GM18520 (cell line): ENCODE data around the gene OOSP2.
"Not testable (repeated sequence)": the region's sequence is repeated elsewhere in the genome, so short reads cannot be mapped to it uniquely, and the experiment has no call there.

Experiments
- ATAC-seq: cut with Tn5 transposase; IDR thresholded peaks from one replicate; pipeline ENCODE4 v1.9.1; 2021; ENCODE audit not compliant: unreplicated experiment

The OOSP2 gene, protein sequence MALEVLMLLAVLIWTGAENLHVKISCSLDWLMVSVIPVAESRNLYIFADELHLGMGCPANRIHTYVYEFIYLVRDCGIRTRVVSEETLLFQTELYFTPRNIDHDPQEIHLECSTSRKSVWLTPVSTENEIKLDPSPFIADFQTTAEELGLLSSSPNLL

DNA sequence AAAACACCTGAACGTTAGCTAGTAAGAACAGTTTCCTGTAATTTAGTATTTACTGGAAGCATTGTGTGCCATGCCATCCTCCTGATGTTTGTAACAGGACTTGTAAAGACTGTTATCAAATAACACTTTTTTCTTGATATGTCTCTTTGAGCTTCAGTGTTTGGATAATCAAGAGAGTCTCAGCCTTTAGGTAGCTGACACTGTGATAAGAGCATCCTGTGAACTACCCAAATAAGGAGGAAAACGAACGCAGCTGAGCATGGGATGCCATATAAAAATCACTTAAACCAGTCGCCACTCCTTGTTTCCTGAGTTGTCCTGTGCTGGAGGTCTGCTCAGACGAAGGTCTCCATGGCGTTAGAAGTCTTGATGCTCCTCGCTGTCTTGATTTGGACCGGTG, at the start of gene OOSP2:
Gene OOSP2, plus strand, starts transcription at position 301 of the 400 bp plus-strand sequence. Its CDS starts 51 bp downstream, at position 352.
- no peak for ATAC-seq

DNA sequence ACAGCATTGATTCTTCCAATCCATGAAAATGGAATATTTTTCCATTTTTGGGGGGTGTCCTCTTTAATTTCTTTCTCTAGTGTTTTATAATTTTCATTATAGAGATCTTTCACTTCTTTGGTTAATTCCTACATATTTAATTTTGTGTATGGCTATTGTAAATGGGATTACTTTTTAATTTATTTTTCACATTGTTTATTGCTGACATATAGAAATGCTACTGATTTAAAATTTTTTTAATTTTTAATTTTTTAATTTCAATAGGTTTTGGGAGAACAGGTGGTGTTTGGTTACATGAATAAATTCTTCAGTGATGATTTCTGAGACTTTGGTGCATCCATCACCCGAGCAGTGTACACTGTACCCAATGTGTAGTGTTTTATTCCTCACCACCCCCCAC, 49.8 kb upstream of the OOSP2 start:
- ATAC-seq = no peak

DNA sequence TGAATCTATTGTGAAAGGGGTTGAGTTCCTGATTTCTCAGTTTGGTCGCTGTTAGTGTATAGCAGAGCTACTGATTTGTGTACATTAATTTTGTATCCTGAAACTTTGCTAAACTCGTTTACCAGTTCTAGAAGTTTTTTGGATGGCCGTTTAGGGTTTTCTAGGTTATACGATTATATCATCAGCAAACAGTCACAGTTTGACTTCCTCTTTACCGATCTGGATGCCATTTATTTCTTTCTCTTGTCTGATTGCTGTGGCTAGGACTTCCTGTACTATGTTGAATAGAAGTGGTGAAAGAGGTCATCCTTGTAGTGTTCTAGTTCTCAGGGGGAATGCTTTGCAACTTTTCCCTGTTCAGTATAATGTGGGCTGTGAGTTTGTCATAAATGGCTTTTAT, 47.8 kb upstream of the OOSP2 start:
- ATAC-seq = no peak

DNA sequence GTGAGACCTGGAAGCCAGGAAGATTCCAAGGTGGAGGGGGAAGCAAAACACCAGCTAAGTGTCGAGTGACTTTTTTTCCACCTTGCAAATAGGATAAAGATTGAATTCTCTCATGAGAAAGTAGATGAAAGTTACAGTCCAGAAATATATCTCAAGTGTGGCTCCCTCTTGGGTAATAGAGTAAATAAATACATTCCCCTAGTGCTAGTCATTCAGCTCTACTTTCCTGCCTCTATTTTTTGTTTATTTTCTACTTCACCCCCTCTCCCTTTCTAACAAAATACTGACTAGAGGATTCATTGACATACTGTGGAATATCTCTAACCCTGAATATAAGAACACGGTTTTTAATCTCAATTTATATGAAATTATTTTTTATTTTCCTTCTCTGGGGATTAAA, 42.4 kb upstream of the OOSP2 start:
- ATAC-seq = no peak

DNA sequence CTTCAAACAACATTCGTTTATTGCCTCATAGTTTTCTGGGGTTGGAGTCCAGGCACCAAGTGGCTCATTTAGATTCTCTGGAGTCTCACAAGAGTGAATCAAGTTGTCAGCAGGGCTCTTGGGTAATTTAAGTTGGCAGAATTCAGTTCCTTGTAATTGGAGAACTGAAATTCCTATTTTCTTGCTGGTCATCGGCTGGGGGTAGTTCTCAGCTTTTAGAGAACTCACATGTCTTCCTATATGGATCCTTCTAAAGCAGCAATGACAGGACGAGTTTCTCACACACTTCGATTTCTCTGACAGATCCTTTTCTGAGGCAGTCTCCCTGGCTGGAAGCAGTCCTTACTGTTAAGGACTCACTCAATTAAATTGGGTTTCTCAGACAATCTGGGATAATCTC, 40.5 kb upstream of the OOSP2 start:
- ATAC-seq = no peak

DNA sequence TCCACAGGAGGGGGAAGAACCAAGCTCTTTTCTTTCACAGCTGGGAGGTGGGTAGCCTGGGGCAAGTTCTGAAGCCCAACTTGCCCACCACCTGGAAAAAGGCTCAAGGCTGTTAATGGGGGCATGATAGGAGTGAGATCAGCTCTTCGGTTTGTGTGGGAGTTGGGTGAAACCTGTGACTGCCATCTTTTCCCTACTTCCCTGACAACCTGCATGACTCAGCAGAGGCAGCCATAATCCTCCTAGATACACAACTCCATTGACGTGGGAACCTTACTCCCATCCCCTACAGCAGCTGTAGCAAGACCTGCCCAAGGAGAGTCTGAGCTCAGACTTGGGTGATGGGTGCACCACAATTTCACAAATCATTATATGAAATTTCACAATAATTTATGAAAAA, 36.5 kb upstream of the OOSP2 start:
- ATAC-seq = no peak

DNA sequence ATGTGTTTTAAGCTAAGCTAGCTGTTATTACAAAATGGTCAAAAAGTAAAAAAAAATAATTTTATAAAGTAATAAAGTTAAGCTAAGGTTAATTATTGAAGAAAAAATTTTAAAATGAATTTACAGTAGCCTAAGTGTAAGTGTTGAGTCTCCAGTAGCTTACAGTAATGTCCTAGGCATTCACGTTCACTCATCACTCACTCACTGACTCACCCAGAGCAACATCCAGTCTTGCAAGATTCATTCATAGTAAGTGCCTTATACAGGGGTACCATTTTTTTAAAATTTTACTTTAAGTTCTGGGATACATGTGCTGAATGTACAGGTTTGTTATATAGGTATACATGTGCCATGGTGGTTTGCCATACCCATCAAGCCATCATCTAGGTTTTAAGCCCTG, 34.8 kb upstream of the OOSP2 start:
- no peak for ATAC-seq

DNA sequence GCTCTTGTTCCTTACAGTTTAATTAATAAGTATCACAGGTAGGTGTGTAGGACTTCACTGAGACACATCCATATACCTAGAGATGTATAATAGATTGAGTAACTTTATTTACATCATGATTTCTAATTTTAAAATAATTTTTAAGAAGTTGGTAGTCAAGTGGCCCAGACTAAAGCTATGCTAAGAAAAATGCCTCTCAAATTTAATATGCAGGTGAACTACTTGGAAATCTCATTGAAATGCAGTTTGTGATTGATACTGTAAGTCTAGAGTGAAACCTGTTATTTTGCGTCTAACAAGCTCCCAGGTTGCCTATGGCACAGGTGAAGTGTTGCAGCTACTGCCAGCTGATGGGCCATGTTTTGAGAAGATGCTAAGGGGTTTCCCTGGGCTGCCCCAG, 23.3 kb upstream of the OOSP2 start, which contains the start of gene OOSP4B:
Gene OOSP4B, plus strand, starts transcription at position 301 of the 400 bp plus-strand sequence.
- ATAC-seq = no peak

DNA sequence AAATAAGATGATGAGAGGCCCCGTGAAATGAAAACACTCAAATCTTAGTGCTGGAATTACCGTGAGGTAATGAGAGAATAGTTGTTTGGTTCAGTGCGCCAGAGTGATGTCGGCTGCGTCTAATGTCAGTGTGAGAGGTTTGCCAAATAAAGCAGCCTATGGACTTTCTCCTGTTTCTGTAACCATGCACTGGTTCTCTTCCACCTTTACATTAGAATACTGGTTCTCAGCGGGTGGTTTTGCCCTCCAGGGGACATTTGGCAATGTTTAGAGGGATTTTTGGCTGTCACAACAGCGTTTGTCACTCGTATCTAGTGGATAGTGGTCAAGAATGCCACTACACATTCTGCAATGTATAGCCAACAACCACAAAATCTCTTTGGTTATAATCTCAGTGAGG, 22.2 kb upstream of the OOSP2 start:
- ATAC-seq = no peak

DNA sequence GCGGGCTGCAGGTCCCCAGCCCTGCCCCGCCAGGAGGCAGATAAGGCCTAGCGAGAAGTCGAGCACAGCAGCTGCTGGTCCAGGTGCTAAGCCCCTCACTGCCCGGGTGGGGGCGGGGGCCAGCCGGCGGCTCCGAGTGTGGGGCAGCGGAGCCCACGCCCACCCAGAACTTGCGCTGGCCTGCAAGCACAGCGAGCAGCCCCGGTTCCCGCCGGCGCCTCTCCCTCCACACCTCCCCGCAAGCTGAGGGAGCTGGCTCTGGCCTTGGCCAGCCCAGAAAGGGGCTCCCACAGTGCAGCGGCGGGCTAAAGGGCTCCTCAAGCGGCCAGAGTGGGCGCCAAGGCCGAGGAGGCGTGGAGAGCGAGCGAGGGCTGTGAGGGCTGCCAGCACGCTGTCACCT, 19.8 kb upstream of the OOSP2 start:
- not testable (repeated sequence) for ATAC-seq

DNA sequence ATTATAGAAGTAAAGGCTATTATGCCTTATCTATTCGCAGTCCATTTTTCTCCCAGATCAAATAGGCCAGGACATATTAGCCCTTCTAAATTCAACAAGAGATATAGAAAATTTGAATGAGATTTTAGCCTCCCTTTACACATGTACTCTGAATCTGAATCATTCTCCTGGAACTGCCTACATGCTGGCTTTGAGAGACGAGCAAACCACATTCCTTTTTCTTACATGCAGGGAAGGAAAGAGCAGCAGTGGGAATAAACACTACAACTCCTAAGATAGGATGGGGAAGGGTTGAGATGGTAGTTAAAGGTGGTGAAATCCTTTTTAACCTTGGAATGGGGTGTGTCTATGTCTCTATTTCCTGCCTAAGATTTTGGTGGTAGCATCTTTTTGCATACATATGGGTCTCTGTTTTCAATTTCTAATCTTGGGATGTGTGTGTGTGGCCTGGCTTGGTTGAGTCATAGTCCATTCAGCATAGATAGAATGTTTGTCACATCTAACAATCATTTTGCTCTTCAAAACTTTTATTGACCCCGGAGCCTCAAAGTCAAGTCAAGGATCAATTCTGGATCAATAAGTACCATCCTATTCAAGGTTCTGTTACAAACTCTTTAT, 11.1 kb upstream of the OOSP2 start:
- ATAC-seq = no peak

DNA sequence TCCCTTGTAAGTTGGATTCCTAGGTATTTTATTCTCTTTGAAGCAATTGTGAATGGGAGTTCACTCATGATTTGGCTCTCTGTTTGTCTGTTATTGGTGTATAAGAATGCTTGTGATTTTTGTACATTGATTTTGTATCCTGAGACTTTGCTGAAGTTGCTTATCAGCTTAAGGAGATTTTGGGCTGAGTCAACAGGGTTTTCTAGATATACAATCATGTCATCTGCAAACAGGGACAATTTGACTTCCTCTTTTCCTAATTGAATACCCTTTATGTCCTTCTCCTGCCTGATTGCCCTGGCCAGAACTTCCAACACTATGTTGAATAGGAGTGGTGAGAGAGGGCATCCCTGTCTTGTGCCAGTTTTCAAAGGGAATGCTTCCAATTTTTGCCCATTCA, 10.2 kb downstream of the OOSP2 start:
- not testable (repeated sequence) for ATAC-seq

DNA sequence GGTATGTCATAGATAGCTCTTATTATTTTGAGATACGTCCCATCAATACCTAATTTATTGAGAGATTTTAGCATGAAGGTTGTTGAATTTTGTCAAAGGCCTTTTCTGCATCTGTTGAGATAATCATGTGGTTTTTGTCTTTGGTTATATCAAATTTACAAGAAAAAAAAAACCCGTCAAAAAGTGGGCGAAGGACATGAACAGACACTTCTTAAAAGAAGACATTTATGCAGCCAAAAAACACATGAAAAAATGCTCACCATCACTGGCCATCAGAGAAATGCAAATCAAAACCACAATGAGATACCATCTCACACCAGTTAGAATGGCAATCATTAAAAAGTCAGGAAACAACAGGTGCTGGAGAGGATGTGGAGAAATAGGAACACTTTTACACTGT, 10.6 kb downstream of the OOSP2 start:
- not testable (repeated sequence) for ATAC-seq

DNA sequence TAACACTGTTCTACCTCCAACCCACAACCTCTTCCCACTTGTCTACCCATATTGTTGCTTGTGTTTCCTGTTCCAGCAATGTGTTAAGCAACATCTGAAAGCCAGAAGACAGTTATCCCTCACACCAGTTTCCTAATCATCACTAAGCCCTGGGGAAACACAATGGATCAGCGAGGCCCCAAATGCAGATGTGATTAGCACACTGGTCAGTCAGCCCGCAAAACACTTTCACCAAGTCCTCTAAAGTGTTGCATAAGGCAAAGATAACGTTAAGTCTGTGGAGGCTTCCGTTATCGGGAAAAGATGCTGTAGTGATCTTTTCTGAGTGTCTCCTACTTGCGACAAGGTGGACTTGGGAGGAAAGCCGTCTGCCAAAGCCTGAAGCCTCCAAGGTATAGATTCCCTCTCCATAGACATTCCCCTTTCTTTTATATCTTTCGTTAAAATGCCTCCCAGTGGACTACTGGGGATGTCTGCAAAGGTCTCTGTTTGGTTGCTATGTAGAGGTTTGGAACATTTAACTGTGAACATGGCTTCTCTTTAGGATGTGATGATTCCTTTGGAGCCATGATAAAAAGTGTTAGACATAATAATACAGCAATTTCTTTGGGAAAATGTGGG, 16.2 kb downstream of the OOSP2 start, which contains the start of gene MS4A3:
Gene MS4A3, plus strand, starts transcription at position 317 of the 621 bp plus-strand sequence. CDS start 4,496 bp downstream, outside the sequence.
- ATAC-seq = no peak

DNA sequence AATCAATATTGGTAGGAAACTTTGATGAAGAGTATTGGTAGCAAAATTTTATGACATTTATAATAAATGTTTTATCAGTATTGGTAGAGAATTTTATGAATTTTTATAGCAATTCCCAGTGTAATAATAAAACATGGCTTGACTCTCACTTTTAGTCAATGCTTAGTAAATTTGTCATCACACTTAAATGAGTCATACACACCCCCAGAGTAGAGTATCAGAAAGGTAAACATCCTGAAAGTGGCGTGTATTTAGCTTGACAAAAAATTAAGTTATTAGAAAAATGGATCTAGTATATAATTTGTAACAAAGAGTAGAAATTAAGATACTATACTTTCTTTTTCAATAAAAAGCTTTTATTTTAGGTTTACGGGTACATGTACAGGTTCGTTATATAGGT, 18.8 kb downstream of the OOSP2 start:
- no peak for ATAC-seq

DNA sequence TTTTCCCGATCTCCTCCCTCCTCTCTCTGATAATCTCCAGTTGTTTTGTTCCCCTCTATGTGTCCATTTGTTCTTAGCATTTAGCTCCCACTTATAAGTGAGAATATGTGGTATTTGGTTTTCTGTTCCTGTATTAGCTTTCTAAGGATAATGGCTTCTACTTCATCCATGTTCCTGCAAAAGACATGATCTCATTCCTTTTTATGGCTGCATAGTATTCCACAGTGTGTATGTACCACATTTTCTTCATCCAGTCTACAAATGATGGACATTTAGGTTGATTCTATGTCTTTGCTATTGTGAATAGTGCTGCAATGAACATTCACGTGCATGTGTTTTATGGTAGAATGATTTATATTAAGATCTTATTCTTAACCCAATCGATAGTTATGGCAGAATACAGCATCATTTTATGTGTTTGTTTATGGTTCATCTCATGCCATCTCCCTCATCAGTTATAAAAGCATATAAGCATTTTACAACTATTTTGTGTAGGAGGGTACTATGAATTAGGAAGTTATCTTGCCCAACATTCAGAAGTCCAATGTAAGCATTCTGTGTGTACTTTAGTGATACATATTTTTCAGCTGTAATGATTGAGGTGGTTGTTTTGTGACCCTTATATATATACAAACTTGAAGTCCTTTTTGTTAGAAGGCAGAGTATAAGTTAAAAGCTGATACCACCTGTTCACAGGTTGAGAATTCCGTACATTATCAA, 19.5 kb downstream of the OOSP2 start:
- no peak for ATAC-seq

DNA sequence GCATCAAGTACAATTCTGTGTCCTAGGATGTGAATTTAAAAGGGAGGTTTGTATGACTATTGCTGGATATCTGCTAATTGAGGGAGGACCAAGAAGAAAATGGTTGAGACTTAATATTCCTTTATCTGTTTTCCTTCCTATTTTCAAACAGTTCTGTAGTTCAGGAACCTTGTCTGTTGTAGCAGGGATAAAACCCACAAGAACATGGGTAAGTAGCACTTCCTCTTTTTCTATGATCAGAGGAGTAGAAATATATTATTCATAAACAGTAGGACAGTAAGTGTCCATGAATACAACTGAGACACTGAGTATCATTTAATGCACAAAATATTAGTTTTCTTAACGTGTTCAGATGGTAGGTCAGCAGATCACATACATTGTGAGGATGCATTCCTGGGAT, 23.9 kb downstream of the OOSP2 start:
- ATAC-seq = no peak

DNA sequence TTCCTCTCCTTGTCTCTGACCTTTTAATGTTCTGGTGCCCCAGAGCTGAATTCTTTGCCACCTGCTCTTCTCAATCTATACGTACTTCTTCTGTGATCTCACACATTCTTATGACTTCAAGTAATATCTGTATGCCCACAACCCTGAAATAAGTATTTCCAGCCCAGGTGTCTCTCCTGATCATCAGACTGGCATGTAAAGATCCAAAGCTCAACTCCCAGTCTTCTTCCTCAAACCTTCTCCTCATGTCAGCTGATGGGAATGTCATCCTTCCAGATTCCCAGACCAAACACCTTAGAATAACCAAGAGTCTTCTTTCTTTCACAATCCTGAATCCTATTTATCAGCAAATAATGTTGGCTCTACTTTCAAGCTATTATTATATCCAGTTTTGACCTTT, 25.6 kb downstream of the OOSP2 start:
- no peak for ATAC-seq

DNA sequence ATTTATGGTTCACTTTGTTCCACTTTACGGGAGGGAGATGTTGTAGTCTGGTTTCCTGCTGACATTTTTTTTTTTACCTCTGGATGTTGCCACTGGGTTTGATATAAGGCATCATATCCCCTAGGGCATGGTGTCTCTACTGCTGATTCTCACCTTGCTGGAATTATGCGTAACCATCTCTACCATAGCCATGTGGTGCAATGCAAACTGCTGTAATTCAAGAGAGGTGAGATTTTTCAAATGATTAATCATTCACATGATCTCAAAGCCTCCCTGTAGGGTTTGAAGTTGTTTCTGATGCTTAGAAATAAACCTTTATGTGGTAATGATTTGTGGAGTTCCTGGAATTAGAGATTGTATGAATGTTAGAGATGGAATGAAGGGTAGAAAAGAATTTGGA, 29.2 kb downstream of the OOSP2 start:
- ATAC-seq = no peak

DNA sequence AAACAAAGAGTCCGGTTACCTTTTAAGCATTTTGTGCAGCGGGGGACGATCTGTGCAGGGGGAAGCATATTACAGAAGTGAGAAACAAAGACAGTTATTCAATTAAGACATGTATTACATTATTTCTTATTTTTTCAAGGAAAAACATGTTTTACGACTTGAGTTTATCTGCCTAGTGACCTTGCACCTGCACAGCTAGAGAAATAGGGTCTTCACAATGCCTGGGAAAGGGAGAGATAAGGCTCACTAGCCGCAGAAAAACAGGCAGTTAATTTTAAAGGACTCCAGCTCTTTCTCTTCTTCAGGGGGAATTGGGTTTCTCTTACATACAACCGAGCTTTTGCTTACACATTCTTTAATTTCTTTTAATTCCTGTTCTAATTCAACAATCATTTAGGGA, 31.4 kb downstream of the OOSP2 start:
- ATAC-seq = not testable (repeated sequence)

DNA sequence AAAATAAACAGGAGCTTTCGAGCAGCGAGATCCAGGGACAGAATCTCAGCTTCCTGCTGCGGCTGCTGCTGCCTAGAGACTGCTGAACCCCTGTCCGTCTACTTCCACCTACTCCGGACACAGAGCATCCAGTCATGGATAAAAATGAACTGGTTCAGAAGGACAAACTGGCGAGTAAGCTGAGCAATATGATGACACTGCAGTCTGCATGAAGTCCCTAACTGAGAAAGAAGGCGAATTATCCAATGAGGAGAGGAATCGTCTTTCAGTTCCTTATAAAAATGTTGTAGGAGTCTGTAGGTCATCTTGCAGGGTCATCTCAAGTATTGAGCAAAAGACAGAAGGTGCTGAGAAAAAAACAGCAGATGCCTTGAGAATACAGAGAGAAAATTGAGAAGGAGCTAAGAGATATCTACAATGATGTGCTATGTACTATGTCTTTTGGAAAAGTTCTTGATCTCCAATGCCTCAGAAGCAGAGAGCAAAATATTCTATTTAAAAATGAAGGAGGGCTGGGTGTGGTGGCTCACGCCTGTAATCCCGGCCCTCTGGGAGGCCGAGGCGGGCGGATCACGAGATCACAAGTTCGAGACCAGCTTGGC, 37.1 kb downstream of the OOSP2 start:
- ATAC-seq = no peak
